Choroid plexus epithelial cell (primary cell): ENCODE data around the gene CARD19.

Experiments
- DNase-seq: peaks from one replicate; pipeline ENCODE4 v3.0.0-alpha.2; 2010; ENCODE audit warnings: low read depth
- H3K4me3 ChIP-seq: 2 replicates; pipeline ENCODE4 v1.5.1; 2011; ENCODE audit warnings: low read depth, mild to moderate bottlenecking, control low read depth, low read length, moderate library complexity
- CTCF ChIP-seq: conservative IDR thresholded peaks from 2 replicates; pipeline ENCODE4 v1.5.1; 2011; ENCODE audit warnings: low read depth, mild to moderate bottlenecking, control low read depth, inconsistent platforms, low read length, moderate library complexity

The CARD19 gene

GRCh38 chr9:93088656-93089015 lies 7.4 kb upstream of the CARD19 start:
- no peak for DNase-seq
- no peak overlapping the region for H3K4me3 ChIP-seq
- no peak for TF ChIP-seq CTCF

- H3K4me3 ChIP-seq = no peak overlapping the region
- DNase-seq = no peak
- TF ChIP-seq CTCF = no peak
Observed at GRCh38 chr9:93089024-93089423, 7.0 kb upstream of the CARD19 start.

GRCh38 chr9:93089481-93089991 lies 6.5 kb upstream of the CARD19 start:
- no peak for DNase-seq
- H3K4me3 ChIP-seq = no peak overlapping the region
- TF ChIP-seq CTCF = no peak

- no peak overlapping the region for H3K4me3 ChIP-seq
- no peak for DNase-seq
- no peak for TF ChIP-seq CTCF
Observed at GRCh38 chr9:93090091-93090655, 5.8 kb upstream of the CARD19 start.

- H3K4me3 ChIP-seq = no peak overlapping the region
Observed at GRCh38 chr9:93091056-93091452, 5.0 kb upstream of the CARD19 start.

GRCh38 chr9:93091453-93092081 lies 4.5 kb upstream of the CARD19 start:
- no peak overlapping the region for H3K4me3 ChIP-seq
- TF ChIP-seq CTCF = no peak
- DNase-seq = peak; percentile 96

More at GRCh38 chr9:93091056-93091452, 5.0 kb upstream of the CARD19 start:
- DNase-seq = no peak
- no peak for TF ChIP-seq CTCF
